Stimulated activated CD8-positive, alpha-beta memory T cell treated with anti-CD3 and anti-CD28 coated beads, Interleukin-15, amount 100 ng/mL, for 48 hours (primary cell): ENCODE measurements around the gene GALNT12.

Source experiments
- DNase-seq, 2 donors: peaks; one replicate each; pipeline ENCODE4 v3.0.0-alpha.2; 2020; ENCODE audit warnings: low read depth in 2 of 2

Gene GALNT12

GRCh38 chr9:98801969-98802371, 5.5 kb upstream of the GALNT12 start:
- no peak for DNase-seq

- DNase-seq: no peak
These were observed 3.4 kb upstream of the GALNT12 start for GRCh38 chr9:98804083-98804482.

DNA sequence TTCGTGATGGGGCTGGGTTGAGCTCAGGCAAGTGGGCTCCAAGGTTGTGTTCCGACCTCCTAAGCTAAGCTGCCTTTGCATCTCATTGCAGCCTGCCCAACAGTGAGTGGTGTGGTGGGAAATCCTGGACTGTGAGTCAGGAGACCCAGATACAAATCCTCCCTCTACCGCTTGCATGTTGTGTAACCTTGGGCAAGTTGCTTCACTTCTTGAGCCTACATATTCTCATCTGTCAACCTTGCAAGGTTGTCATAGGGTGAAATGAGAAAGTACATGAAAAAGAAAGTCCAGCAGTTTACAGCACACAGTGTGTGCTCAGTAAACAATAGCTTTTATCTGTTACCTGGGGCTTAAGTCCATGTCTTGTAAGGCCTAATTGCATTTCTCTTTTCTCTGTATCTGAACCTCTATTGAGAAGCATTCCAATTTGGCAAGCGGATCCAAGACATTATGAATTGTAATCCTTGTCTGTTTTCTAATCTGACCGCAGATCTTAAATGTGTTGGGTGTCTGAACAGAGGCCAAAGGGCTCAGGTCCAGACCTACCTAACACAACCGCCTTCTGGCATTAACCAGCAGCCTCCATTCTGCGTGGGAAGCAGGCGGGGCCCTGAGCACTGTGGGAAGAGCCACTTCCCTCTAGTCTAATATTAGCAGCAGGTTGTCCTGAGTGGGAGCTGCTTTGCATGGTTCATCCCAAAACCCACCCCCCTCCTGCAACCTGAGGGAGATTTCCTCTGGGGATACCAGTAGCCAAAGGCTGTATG, 1.8 kb upstream of the GALNT12 start:
- no peak for DNase-seq

DNA sequence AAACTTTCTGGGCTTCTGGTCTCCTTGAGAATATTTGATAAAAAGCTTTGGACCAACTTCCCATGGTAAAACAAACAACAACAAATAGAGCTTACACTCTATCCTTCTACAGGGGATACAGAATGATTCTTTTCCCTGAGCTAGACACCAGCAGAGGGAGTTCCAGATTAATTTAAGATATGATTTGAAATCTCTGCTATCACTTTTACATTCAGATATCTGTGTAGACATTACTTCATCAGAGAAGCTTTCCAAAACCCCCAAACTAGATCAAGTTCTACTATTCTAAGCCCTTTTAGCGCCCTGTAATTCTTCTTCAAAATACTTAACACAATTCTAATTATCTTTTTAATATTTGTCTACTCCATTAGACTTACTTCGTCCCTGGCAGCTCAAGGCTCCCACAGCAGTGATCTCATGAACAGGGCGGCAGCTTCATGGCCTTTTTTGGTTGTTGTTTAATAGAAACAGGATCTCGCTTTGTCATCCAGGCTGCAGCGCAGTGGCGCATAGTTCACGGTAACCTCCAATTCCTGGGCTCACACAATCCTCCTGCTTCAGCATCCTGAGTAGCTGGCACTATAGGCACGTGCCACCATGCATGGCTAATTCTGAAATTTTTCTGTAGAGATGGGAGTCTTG, 955 bp upstream of the GALNT12 start:
- DNase-seq: no peak

DNA sequence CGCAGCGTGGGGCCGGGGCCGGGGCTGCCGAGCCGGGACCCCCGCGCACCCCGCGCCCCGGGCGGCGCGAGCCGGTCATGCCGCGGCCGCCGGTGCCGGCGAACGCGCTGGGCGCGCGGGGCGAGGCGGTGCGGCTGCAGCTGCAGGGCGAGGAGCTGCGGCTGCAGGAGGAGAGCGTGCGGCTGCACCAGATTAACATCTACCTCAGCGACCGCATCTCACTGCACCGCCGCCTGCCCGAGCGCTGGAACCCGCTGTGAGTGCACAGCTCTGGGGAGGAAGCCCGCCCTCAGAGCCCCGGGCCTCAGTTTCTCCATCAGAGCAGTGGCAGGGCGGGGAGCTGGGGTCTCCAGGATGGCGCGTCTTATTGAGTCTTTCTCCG, 335 bp downstream of the GALNT12 start:
- DNase-seq: no peak

GRCh38 chr9:98808411-98808815, 943 bp downstream of the GALNT12 start:
- no peak for DNase-seq

DNA sequence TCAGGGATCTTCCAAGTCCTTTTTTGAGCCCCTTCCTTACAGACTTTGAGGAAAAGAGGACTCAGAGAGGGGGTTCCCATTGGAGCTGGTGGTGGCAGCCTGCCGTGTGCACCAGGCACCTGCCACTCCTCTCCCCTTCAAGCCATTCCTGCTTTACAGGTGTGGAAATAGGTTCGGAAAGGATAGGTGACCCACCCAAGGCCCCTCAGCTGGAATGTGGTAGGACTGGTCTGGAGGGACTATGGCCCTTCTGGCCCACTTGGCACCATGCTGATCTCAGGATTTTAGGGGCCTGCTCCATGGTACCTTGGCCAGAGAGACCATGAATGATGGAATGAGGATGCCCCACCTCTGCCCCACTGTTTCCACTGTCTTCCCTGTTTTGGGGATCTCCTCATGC, 1.4 kb downstream of the GALNT12 start:
- DNase-seq: no peak

GRCh38 chr9:98809311-98810101, 2.0 kb downstream of the GALNT12 start:
- no peak for DNase-seq

DNA sequence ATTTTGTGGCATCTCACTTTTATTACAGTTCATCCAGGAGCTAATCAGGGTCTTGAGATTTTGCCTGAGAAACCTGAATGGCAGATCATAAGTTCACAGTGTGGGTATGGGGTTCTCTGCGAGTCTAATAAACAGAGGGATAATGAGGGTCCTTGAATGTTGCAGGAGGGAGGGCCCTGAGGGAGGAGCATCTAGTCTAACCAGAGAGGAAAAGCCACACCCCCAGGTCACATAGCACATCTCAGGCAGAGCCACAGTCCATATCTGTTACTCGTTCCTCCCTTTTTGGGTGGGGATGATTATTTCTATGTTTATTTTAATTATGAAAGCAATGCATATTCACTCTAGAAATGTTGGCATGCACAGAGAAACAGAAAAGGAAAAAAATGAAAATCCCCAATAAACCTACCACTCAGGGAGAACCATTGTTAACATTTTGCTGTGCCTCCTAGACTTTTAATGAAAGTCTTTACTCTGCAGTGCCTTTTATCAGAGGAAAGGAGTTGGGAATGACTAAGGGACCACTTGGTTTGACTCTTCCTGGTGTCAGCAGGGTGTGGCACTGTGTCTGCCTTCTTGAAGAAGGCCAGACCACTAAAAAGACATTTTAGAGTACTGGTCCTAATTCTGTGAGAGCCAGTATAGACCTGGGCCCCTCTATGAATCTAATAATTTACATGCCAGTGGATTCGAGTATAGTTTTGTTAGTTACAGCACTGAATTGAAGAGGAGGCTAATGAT, 2.8 kb downstream of the GALNT12 start:
- DNase-seq: no peak

DNA sequence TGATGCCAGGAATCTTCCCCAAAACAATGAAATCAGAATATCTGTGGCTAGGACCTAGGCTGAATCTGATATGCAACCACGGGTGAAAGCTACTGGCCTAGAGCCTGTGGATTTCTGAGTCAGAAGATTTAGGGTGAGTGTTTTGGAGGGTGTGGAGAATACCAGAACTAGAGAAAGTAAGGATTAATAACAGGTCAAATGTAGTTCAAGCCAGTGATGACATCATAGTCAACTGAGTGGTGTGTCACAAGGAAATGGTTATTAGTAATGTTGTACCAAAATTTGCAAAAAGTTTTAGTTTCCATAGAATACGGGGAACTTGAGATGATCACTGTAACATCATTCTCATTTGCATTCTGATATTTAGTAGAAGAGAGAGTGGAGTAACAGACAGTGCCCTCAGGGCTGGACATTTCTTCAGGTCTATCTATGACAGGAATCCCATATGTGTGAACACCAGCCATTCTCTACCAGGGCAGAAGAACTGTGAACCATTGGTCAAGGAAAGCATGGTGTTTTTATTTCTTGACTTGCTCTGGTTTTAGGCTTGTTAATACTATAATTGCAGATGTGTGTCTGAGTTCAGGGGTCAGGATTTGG, 3.7 kb downstream of the GALNT12 start:
- no peak for DNase-seq

GRCh38 chr9:98815391-98815951, 8.0 kb downstream of the GALNT12 start:
- no peak for DNase-seq

DNA sequence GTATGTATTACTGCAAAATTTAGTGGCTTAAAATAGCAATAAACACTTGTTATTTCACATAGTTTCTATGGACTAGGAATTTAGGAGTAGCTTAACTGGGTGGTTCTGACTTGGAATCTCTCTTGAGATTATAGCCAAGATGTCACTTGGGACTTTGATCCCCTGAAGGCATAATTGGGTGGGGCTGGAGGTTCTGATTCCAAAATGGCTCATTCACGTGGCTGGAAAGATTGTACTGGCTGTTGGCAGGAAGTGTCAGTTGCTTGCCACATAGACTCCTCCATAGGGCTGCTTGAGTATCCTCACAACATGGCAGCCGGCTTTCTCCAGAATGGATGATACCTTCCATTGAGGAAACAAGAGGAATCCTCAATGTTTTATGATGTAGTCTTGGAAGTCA, 11.3 kb downstream of the GALNT12 start:
- DNase-seq: no peak

GRCh38 chr9:98819231-98819630, 11.8 kb downstream of the GALNT12 start:
- no peak for DNase-seq

- no peak for DNase-seq
These were observed 14.4 kb downstream of the GALNT12 start for GRCh38 chr9:98821831-98822230.

- DNase-seq: no peak
These were observed 15.2 kb downstream of the GALNT12 start for GRCh38 chr9:98822661-98823060.

DNA sequence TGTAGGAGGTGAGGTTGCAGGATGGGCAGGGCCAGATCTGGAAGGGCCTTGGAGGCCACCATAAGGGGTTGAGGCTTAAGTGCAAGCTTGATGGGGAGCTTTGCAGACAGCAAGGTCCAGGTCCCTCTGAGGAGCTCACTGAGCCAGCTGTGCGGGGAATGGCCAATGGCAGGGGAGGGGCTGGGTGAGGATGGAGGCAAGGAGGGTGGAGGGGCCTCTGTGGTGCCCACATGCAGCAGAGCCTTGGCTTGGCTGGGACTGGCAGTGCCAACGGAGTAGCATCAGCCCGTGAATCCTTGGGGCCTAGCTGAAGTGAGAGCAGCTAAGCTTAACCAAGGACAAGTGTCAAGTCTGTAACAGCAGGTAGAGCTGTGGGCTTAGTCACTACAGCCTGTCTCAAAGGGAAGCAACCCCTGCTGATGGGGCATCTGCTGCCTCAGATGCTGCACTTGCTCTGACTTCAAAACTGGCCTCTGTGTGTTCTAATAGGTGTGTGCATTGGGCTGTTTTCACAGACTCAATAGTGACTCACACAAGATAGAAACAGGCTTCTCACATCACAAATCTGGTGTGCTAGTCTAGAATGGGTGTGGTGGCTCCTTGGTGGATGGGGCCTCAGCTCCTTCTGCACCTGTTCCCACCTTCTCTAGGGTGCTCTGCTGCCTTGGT, 16.3 kb downstream of the GALNT12 start:
- no peak for DNase-seq

DNA sequence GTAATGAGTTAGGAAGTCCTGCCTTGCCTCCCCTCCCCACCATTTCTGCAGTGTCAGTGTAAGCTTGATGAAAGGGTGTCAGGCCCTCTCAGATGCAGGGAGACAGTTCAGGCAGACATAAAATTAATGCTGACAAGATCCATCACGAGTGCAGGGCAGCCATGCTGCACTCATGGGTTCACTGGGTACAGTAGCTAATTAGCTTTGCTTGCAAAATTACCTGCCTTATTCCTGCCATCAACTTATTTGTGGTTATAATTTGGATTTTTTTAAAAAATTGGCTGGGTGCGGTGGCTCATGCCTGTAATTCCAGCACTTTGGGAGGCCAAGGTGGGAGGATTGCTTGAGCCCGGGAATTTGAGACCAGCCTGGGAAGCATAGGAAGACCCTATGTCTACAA, 17.9 kb downstream of the GALNT12 start:
- DNase-seq: no peak

- no peak for DNase-seq
These were observed 19.2 kb downstream of the GALNT12 start for GRCh38 chr9:98826716-98827115.

DNA sequence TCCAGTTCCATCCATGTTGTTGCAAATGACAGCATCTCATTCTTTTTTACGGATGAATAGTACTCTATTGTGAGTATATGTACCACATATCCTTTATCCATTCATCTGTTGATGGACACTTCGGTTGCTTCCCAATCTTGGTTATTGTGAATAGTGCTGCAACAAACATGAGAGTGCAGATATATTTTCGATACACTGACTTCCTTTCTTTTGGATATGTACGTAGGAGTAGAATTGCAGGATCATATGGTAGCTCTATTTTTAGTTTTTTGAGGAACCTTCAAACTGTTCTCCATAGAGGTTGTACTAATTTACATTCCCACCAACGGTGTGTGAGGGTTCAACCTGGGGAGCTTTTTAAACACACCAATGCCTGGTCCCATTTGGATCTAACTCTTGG, 22.3 kb downstream of the GALNT12 start:
- no peak for DNase-seq

DNA sequence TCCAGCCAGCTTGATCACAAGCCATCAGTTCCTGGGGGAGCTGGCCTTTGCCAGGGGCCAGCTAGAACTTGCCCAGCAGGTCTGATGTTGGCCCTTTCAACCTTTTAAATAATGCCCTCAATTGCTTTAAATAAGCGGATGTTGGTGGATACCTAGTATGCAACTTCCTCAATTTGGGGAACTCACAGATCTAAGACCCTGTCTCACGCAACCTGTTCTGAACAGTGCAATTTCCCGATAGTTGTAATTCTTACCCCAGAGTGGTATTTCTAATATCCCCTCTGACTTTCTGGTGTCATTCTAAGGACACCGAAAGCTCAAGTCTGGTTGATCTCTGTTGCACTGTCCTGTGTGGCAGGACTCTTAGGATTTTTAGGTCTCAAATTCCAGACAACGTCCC, 23.1 kb downstream of the GALNT12 start:
- no peak for DNase-seq

GRCh38 chr9:98831696-98832095, 24.2 kb downstream of the GALNT12 start:
- no peak for DNase-seq
